Stimulated activated CD8-positive, alpha-beta memory T cell treated with anti-CD3 and anti-CD28 coated beads, Interleukin-12 subunit alpha, Interleukin-12 subunit beta, amount 100 ng/mL, for 24 hours (primary cell): ENCODE results near the gene TMEM150C.
"Not testable (repeated sequence)": the region's sequence is repeated elsewhere in the genome, so short reads cannot be mapped to it uniquely, and the experiment has no call there.

Experiments
- DNase-seq: peaks from one replicate; pipeline ENCODE4 v3.0.0-alpha.2; 2020; ENCODE audit errors: extremely low read depth

The TMEM150C gene

GRCh38 chr4:82473621-82474164 is 88.1 kb downstream of the TMEM150C start:
- DNase-seq, result no peak

- not testable (repeated sequence) for DNase-seq
Measured at GRCh38 chr4:82473080-82473479, 88.7 kb downstream of the TMEM150C start.

DNA sequence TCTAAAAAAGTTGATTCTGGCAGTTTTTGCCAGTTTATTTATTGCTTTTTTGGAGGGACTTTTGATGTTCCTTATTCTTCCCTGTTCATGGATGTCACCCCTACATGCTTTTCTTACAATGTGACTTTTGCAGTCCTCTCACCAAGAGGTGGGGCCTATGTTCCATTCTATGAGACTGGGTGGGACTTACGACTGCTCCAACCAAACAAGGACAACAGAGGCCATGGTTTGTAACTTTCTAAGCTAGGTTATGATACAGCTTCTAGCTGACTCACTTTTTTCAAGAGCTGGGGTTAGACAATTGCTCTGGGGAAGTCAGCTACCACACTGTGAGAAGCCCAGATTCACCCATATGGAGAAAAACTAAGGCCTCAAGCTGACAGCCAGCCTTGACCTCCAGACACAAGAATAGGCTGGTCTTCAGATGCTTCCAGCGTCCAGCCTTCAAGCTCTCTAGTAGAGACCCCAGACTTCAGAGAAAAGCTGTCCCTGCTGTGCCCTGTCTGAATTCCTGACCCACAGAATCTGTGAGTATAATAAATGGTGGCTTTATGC is 91.9 kb downstream of the TMEM150C start:
- no peak for DNase-seq

DNA sequence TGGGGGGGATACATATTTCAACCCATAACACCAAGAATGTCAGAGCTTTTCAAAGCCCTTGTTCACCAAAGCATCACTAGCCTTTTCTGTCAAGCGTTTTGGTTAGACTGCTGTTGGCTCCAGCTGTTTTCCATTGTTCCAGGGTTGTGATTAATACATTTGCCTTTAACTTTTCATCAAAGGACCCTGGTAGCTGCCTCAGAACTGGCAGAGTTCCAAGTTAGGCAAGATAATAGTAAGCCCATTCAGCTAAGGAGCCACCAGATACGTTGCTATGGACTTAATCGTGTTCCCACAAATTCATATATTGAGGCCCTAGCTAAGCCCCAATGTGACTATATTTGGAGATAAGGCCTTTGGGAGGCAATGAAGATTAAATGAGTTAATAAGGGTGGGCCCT is 94.3 kb downstream of the TMEM150C start:
- DNase-seq, result no peak

DNA sequence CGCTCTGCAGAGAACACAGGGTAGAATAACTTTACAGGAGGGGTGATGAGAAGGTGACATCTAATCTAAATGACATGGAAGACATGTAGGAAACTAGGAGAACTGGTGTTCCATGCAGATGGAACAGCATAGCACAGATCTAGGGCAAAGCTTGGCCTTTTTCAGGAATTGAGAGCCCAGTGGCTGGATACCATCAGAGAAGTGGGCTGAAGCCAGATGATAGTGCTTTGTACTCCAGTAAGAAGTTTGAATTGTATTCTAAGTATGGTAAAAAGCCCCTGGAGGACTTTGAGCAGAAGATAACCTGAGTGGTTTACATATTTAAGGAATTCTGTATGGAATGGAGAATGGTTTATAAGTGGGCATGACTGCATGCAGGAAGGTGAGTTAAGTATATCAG is 98.6 kb downstream of the TMEM150C start:
- no peak for DNase-seq

DNA sequence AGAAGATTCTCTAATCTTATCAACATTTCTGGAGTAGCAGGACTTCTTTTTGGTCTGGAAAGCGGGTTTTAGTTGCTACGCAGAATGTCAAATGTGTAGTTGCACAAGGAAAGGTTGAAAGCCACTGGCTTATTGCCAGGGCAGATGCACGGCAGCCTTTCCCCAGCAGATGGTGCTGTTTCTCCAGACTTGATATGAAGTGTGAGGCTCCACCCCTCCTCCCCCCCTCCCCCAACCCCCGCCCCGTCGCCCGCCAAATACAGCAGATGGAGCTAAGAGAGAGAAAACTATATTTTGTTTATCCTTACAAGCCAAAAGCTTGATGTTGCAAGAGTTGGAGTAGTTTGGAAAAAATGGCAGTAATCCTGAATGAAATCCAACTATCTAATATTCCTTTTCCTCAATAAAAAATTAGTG is 99.4 kb downstream of the TMEM150C start:
- peak; percentile 51 for DNase-seq

DNA sequence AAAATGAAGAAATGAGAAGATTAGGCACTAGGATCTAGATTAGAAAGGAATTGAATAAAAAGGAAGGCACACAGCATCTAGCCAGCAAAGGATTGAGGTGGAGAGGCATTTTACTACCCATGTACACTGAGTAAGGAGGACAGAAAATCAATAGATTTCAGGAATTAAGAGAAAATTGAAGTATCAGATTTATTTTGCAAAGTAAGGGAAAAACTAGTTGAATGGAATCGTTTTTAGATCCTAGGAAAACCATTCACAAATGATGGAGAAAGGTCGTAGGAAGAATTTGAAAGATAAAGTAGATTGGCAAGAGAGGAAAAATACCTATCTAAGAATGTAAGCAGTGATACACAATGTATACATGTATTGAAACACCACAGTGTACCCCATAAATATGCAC is 100.1 kb downstream of the TMEM150C start:
- DNase-seq, result no peak

DNA sequence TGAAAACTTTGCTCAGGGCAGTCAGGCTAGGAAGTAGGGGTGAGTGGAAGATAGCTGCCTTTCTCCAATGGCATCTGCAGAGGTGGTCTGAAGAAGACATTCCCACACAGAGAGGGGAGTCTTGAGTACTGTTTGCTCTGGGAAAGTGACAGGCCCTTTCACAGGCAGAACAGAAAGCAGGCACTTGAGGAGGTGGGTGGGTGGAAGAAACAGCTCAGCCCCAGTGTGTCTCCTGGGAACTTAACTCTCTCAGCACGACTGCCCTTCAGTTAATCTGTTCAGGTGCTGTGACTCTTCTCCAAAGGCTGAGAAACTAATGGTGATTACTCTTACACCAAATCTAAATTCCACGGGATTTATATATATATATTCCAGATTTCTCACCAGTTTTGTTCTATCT is 103.1 kb downstream of the TMEM150C start:
- DNase-seq, result no peak

- no peak for DNase-seq
Measured at GRCh38 chr4:82457266-82457665, 104.5 kb downstream of the TMEM150C start.

GRCh38 chr4:82452026-82452425 is 109.8 kb downstream of the TMEM150C start:
- DNase-seq, result no peak

DNA sequence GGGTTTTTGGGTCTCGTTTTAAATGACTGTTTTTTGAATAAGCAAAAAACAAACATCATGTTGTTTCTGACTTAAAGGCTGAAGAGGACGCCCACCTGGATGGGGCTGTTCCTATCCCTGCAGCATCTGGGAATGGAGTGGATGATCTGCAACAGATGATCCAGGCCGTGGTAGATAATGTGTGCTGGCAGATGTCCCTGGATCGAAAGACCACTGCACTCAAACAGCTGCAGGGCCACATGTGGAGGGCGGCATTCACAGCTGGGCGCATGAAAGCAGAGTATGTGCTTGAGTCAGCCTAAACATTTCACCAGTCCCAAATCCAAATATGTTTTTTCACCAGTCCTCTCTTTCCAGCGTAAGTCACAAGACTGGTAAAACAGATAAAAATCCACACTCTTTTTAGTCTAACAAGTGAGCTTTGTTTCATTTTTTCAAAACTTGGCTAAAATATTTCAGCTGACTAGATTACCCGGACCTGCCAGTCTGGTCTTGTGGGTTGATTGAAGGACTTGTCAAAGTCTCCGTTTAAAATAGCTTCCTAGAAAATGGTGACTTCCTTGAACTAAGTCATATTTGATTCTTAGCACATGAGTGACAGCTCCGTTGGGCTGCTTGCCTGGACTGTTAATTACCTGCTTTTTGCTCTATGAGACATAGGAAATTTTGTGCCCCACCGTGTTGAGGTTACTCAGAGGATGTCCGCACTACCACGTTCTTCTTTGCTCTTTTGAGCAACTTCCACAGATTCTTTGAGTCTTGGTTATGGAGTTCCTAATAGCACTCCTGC is 110.6 kb downstream of the TMEM150C start:
- DNase-seq, result no peak

DNA sequence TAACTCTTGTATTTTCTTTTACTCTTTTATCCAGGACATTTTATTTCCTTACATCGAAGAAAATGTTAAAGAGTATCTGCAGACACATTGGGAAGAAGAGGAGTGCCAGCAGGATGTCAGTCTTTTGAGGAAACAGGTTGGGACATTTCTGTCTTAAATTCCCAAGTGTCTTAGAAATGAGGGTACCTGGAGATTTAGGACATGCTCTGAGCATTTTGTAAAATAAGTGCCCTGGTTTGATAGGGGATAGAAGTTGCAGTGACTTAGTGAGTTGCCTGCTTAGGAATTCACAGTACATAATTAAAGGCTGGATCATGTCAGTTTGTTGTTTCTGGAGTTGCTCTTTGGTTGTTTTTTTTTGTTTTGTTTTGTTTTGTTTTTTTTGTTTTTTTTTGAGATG is 113.9 kb downstream of the TMEM150C start:
- no peak for DNase-seq

GRCh38 chr4:82439088-82439487 is 122.7 kb downstream of the TMEM150C start:
- DNase-seq, result no peak

- DNase-seq, result no peak
Measured at GRCh38 chr4:82437285-82438005, 124.3 kb downstream of the TMEM150C start.

GRCh38 chr4:82436780-82437179 is 125.0 kb downstream of the TMEM150C start:
- DNase-seq, result no peak

DNA sequence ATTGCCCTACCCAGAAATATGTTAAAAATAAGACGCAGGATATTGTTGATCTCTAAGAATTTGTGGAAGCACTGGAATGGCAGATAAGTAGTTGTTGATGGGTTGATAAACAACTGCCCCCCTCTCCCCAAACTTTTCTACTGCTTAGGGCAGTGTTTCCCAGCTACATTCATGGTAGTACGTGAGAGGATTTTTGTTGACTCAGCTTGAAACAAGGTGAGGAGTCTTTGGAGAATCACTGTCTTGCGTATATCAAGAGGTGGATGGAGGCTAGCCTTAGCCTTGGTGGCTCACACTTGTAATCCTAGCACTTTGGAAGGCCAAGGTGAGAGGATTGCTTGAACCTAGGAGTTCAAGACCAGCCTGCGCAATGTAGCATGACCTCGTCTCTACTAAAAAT is 125.7 kb downstream of the TMEM150C start:
- DNase-seq, result no peak

DNA sequence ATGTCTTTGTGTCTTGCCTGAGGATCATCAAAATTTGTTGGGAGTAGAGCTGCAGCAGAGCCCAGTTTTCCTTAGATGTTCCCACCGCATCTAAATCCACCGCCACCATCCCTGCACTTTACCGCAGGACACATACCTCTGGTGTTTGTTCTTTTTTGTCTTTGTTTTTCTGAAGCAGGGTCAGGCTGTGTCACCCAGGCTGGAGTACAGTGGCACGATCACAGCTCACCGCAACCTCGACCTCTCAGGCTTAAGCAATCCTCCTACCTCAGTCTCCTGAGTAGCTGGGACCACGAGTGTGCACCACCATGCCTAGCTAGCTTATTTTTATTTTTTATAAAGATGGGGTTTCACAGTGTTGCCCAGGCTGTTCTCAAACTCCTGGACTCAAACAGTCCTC is 126.8 kb downstream of the TMEM150C start:
- DNase-seq, result no peak

- DNase-seq, result no peak
Measured at GRCh38 chr4:82433791-82434190, 128.0 kb downstream of the TMEM150C start.
